Measurements from ENCODE around the gene TNFRSF14.
"Not testable (repeated sequence)": the region's sequence is repeated elsewhere in the genome, so short reads cannot be mapped to it uniquely, and the experiment has no call there.

The TNFRSF14 gene

DNA sequence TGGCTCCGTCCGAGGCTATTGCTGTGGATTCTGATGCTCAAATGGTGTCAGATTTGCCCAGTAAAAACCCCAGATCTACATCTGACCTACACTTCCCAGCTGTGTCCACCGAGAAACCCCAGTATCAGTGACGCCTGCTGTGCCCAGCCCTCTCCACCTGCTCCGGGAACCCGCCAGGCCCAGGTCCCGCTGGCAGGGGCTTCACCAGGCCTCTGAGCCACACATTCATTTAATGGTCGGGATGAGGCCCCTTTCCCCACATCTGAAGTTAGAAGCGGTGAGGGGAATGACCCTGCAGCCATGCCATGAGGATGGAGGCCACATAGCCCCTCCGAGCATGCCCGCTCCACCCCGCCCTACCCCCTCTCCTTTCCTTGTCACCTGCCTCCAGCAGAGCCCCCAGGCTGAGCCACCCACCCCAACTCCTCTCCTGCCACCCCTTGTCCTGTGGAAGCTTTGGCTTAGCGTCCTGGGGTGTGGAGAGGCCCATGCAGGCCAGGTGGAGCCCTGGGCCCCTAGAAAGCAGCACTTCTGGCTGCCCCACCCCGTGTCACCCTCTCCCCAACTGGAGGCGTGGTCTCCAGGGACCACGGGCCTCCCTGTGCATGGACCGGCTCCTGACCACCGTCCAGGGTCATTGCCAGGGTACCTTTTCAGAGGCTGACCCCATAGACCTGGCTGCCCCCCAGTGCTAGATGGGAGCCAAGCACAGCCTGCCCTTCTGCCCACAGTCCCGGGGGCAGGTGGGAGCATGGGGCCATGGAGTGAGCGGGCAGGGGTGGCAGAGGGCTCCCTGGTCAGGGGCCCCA, 8.0 kb downstream of the TNFRSF14 start:
- DNase-seq (ENCODE audit: extremely low read depth, insufficient read length): no peak
- no peaks in the 10 kb centered on the region for H3K27me3 ChIP-seq (replicated peaks; ENCODE audit: control insufficient read depth, insufficient read depth, low read length)
- peaks cover 24% of the 10 kb centered on the region for H3K36me3 ChIP-seq (ENCODE audit: control insufficient read depth, insufficient read depth, low read length)
- no peak overlapping the region for H3K4me3 ChIP-seq (replicated peaks; ENCODE audit: low read depth, low read length)
- TF ChIP-seq, protein P1, sequence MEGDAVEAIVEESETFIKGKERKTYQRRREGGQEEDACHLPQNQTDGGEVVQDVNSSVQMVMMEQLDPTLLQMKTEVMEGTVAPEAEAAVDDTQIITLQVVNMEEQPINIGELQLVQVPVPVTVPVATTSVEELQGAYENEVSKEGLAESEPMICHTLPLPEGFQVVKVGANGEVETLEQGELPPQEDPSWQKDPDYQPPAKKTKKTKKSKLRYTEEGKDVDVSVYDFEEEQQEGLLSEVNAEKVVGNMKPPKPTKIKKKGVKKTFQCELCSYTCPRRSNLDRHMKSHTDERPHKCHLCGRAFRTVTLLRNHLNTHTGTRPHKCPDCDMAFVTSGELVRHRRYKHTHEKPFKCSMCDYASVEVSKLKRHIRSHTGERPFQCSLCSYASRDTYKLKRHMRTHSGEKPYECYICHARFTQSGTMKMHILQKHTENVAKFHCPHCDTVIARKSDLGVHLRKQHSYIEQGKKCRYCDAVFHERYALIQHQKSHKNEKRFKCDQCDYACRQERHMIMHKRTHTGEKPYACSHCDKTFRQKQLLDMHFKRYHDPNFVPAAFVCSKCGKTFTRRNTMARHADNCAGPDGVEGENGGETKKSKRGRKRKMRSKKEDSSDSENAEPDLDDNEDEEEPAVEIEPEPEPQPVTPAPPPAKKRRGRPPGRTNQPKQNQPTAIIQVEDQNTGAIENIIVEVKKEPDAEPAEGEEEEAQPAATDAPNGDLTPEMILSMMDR (IDR thresholded peaks at IDR 0.05; ENCODE audit: insufficient read depth, low read length, poor library complexity, severe bottlenecking): no peak

- TF ChIP-seq, protein P1 (IDR thresholded peaks at IDR 0.05; ENCODE audit: insufficient read depth, low read length, poor library complexity, severe bottlenecking): no peak
Observed at GRCh38 chr1:2564815-2565374, 8.7 kb downstream of the TNFRSF14 start.

DNA sequence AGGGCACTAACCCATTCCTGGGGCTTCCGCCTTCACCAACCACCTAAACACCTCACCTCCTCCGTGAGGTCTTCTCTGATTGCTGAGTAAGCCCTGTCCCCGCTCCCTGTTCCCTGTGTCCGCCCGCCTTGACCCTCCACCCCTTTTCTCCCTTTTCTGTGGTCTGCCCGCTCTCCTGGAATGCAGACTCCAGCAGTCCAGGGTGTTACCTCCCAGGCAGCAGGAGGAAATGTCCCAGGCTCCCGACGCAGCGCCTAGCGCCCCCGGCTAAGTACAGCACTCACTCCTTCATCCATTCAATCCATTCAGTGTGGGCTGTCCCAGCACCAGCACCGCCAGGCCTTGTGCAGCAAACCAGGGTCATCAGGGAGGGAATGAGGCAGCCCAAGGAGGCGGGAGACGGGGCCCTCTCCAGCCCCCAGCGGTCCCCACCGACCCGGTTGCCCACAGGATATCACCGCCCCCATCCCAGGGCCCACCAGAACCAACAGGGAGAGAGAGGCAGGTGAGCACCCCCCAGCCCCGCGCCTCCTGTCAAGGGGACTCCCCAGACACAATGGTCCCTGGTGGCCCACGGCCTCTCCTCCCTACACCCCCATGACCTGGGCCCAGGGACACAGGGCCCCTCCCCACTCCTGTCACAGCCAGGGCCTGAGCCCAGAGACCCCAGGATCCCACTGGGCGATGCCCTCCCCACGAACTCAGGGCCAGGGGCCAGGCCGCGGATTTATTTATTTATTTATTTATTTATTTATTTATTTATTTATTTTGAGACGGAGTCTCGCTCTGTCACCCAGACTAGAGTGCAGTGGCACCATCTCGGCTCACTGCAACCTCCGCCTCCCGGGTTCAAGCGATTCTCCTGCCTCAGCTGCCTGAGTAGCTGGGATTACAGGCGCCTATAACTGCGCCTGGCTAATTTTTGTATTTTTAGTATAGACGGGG, 10.2 kb downstream of the TNFRSF14 start:
- Histone ChIP-seq H3K4me3 (replicated peaks; ENCODE audit: low read depth, low read length) (no peak overlapping the region), H3K36me3 (ENCODE audit: control insufficient read depth, insufficient read depth, low read length) (peaks cover 13% of the 10 kb centered on the region), H3K27me3 (replicated peaks; ENCODE audit: control insufficient read depth, insufficient read depth, low read length) (no peaks in the 10 kb centered on the region)
- TF ChIP-seq, protein P1 (IDR thresholded peaks at IDR 0.05; ENCODE audit: insufficient read depth, low read length, poor library complexity, severe bottlenecking): no peak
- DNase-seq (ENCODE audit: extremely low read depth, insufficient read length): no peak

More at GRCh38 chr1:2564815-2565374, 8.7 kb downstream of the TNFRSF14 start:
- no peak overlapping the region for H3K4me3 ChIP-seq (replicated peaks; ENCODE audit: low read depth, low read length)
- no peak for DNase-seq (ENCODE audit: extremely low read depth, insufficient read length)
- H3K27me3 ChIP-seq (replicated peaks; ENCODE audit: control insufficient read depth, insufficient read depth, low read length): no peaks in the 10 kb centered on the region
- peaks cover 20% of the 10 kb centered on the region for H3K36me3 ChIP-seq (ENCODE audit: control insufficient read depth, insufficient read depth, low read length)

DNA sequence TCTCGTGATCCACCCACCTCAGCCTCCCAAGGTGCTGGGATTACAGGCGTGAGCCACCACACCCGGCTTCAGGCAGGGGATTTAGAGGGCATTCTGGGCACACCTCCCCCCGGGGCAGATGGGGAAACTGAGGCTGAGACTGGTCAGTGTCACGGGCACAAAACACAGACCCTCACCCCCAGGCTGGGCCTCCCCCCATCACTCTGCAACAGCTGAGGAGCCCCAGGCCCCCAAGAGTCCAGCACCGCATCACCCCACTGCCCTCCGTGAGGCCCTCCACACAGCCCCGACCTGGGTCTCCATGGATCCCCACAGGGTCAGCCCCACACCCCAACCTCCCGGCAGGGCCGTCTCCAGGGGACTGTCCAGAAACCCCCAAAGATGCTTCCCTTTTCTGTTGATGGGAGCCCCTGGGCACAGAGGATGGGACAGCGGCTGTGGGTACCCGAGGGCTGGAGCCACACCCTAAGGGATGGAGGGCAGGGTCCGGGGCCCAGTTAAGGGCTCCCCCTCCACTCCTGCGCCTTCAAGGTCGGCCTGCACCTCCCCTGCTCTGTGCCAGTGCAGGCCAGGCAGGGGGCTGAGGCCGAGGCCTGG, 11.0 kb downstream of the TNFRSF14 start:
- H3K36me3 ChIP-seq (ENCODE audit: control insufficient read depth, insufficient read depth, low read length): peaks cover 7% of the 10 kb centered on the region
- TF ChIP-seq, protein P1 (IDR thresholded peaks at IDR 0.05; ENCODE audit: insufficient read depth, low read length, poor library complexity, severe bottlenecking): no peak
- H3K27me3 ChIP-seq (replicated peaks; ENCODE audit: control insufficient read depth, insufficient read depth, low read length): no peaks in the 10 kb centered on the region
- no peak for DNase-seq (ENCODE audit: extremely low read depth, insufficient read length)
- no peak overlapping the region for H3K4me3 ChIP-seq (replicated peaks; ENCODE audit: low read depth, low read length)

DNA sequence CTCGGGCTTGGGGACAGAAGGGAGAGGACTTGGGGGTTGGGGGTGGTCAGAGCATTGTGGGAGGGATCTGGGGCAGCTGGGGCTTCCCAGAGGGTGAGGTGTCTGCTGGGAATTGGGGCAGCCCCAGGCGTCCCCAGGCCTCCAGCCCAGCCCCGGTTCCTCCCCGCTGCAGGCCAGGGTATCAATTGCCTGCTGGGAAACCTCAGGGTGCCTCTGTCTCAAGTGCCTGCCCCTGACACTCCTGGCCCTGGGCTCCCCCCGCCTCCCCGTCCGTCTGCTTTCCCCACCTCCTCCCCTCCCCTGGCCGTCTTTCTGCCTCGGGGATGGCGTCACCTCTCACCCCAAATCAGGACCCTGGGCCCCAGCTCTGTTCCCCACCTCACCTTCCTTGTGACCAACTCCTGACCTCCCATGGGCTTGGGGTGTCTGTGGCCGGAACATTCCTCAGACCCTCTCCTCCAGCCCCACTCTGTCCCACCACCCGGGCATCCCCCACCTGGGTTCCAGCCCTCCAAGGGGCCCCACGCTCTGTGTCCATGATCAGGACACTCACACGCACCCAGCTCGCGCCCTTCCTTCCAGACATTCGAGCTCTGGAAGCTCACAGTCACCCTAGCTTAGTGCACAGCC, 12.1 kb downstream of the TNFRSF14 start:
- H3K36me3 ChIP-seq (ENCODE audit: control insufficient read depth, insufficient read depth, low read length); DNase-seq (ENCODE audit: extremely low read depth, insufficient read length); H3K4me3 ChIP-seq (replicated peaks; ENCODE audit: low read depth, low read length); H3K27me3 ChIP-seq (replicated peaks; ENCODE audit: control insufficient read depth, insufficient read depth, low read length): not testable (repeated sequence)

Measured in GM06990 (cell line).